ENCODE results near the gene C16orf46.
A peak's percentile ranks its signal among the peaks of the same experiment; 100 is the strongest.
"Not testable (repeated sequence)": the region's sequence is repeated elsewhere in the genome, so short reads cannot be mapped to it uniquely, and the experiment has no call there.

The C16orf46 gene

GRCh38 chr16:81077076-81077940, at the start of gene C16orf46:
C16orf46 (minus strand) TSS chr16:81077238; CDS start chr16:81063955, 13,283 bp downstream.
- peak; percentile 91 to 96 for DNase-seq (ENCODE audit: low read depth in 2 of 2)

- no peak for DNase-seq (ENCODE audit: low read depth in 2 of 2)
Measured at GRCh38 chr16:81123092-81123852, 46.2 kb upstream of the C16orf46 start.

GRCh38 chr16:81121474-81121990, 44.5 kb upstream of the C16orf46 start:
- DNase-seq (ENCODE audit: low read depth in 2 of 2): no peak

- DNase-seq (ENCODE audit: low read depth in 2 of 2): no peak
Measured at GRCh38 chr16:81117436-81117835, 40.4 kb upstream of the C16orf46 start.

GRCh38 chr16:81116285-81116684, 39.2 kb upstream of the C16orf46 start:
- DNase-seq (ENCODE audit: low read depth in 2 of 2): no peak

- no peak for DNase-seq (ENCODE audit: low read depth in 2 of 2)
Measured at GRCh38 chr16:81112453-81112852, 35.4 kb upstream of the C16orf46 start.

- DNase-seq (ENCODE audit: low read depth in 2 of 2): not testable (repeated sequence)
Measured at GRCh38 chr16:81109274-81109673, 32.2 kb upstream of the C16orf46 start.

- DNase-seq (ENCODE audit: low read depth in 2 of 2): no peak
Measured at GRCh38 chr16:81107511-81107910, 30.5 kb upstream of the C16orf46 start.

GRCh38 chr16:81106826-81107503, 29.9 kb upstream of the C16orf46 start:
- no peak for DNase-seq (ENCODE audit: low read depth in 2 of 2)

- no peak for DNase-seq (ENCODE audit: low read depth in 2 of 2)
Measured at GRCh38 chr16:81105946-81106345, 28.9 kb upstream of the C16orf46 start.

GRCh38 chr16:81101702-81102101, 24.7 kb upstream of the C16orf46 start:
- DNase-seq (ENCODE audit: low read depth in 2 of 2): no peak

GRCh38 chr16:81099958-81100357, 22.9 kb upstream of the C16orf46 start:
- no peak for DNase-seq (ENCODE audit: low read depth in 2 of 2)

- DNase-seq (ENCODE audit: low read depth in 2 of 2): no peak
Measured at GRCh38 chr16:81097230-81097629, 20.2 kb upstream of the C16orf46 start.

GRCh38 chr16:81096715-81097208, 19.7 kb upstream of the C16orf46 start:
- DNase-seq (ENCODE audit: low read depth in 2 of 2): no peak

GRCh38 chr16:81095953-81096714, 19.1 kb upstream of the C16orf46 start, which contains the start of gene GCSH:
GCSH (minus strand) TSS chr16:81096395; CDS start chr16:81096278, 117 bp downstream.
- DNase-seq (ENCODE audit: low read depth in 2 of 2): peak; percentile 95 to 97

GRCh38 chr16:81095653-81095952, 18.6 kb upstream of the C16orf46 start:
- DNase-seq (ENCODE audit: low read depth in 2 of 2): peak in 1 of 2 donors; percentile 0

- DNase-seq (ENCODE audit: low read depth in 2 of 2): no peak
Measured at GRCh38 chr16:81094771-81095251, 17.8 kb upstream of the C16orf46 start.

GRCh38 chr16:81088836-81089235, 11.8 kb upstream of the C16orf46 start:
- no peak for DNase-seq (ENCODE audit: low read depth in 2 of 2)

GRCh38 chr16:81081014-81081413, 4.0 kb upstream of the C16orf46 start:
- DNase-seq (ENCODE audit: low read depth in 2 of 2): no peak

- no peak for DNase-seq (ENCODE audit: low read depth in 2 of 2)
Measured at GRCh38 chr16:81080233-81080632, 3.2 kb upstream of the C16orf46 start.

- peak; percentile 92 to 94 for DNase-seq (ENCODE audit: low read depth in 2 of 2)
Measured at GRCh38 chr16:81076566-81077075, 417 bp downstream of the C16orf46 start.

Measured in stimulated activated CD4-positive, alpha-beta T cell treated with anti-CD3 and anti-CD28 coated beads, Interleukin-1b, Interleukin-23, amount 100 ng/mL, for 4 hours (primary cell).